ENCODE data around the gene PRR22.

PRR22 gene

DNA sequence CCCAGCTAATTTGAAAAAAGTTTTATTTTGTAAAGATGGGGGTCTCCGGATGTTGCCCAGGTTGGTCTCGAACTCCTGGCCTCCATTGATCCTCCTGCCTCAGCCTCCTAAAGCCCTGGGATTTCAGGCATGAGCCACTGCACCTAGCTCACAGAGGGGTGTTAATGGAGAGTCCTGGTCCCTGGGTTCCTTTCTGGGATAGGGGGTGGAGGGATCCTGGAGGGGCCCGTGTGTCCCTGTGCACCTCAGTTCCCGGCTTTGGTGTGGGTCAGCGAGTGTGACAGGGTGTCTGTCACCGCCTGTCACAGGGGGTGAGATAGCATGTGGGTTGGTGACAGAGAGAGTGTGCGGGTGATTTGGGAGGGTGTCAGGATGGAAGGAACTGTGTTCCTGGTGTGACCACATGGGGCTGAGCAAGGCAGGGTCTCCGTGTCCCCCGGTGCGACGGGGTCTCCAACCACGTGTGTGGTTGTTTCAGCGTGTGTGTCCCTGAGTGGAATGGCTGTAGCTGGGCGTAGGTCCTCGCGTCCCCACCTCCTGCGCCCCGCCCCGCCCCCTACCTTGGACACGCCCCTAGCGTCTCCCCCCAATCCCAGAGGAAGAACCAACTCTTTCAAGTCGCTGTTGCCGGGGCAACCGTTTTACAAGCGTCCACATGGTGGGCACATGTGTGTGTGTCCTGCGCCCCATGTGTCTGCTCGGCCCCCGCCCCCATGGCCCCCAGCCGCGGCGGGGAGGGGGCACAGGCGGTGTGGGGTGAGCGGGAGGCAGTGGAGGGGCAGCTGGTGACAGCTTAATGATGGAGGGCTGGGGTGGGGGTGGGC, 17.5 kb upstream of the PRR22 start:
- no peak overlapping the region for H3K4me3 ChIP-seq (ENCODE audit: low read depth in 1 of 2, low read length in 1 of 2)
- no peaks in the 10 kb centered on the region for H3K36me3 ChIP-seq
- H3K9me3 ChIP-seq: no peaks in the 10 kb centered on the region
- H3K4me1 ChIP-seq (ENCODE audit: control insufficient read depth in 1 of 2, insufficient read depth in 1 of 2, low read depth in 1 of 2, low read length in 1 of 2): peaks cover 15 to 20% of the 10 kb centered on the region in 2 experiments
- H3K27ac ChIP-seq: no peak overlapping the region
- H3K27me3 ChIP-seq: peaks cover 92% of the 10 kb centered on the region
- TF ChIP-seq, protein P1, sequence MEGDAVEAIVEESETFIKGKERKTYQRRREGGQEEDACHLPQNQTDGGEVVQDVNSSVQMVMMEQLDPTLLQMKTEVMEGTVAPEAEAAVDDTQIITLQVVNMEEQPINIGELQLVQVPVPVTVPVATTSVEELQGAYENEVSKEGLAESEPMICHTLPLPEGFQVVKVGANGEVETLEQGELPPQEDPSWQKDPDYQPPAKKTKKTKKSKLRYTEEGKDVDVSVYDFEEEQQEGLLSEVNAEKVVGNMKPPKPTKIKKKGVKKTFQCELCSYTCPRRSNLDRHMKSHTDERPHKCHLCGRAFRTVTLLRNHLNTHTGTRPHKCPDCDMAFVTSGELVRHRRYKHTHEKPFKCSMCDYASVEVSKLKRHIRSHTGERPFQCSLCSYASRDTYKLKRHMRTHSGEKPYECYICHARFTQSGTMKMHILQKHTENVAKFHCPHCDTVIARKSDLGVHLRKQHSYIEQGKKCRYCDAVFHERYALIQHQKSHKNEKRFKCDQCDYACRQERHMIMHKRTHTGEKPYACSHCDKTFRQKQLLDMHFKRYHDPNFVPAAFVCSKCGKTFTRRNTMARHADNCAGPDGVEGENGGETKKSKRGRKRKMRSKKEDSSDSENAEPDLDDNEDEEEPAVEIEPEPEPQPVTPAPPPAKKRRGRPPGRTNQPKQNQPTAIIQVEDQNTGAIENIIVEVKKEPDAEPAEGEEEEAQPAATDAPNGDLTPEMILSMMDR (IDR thresholded peaks at IDR 0.05): no peak

DNA sequence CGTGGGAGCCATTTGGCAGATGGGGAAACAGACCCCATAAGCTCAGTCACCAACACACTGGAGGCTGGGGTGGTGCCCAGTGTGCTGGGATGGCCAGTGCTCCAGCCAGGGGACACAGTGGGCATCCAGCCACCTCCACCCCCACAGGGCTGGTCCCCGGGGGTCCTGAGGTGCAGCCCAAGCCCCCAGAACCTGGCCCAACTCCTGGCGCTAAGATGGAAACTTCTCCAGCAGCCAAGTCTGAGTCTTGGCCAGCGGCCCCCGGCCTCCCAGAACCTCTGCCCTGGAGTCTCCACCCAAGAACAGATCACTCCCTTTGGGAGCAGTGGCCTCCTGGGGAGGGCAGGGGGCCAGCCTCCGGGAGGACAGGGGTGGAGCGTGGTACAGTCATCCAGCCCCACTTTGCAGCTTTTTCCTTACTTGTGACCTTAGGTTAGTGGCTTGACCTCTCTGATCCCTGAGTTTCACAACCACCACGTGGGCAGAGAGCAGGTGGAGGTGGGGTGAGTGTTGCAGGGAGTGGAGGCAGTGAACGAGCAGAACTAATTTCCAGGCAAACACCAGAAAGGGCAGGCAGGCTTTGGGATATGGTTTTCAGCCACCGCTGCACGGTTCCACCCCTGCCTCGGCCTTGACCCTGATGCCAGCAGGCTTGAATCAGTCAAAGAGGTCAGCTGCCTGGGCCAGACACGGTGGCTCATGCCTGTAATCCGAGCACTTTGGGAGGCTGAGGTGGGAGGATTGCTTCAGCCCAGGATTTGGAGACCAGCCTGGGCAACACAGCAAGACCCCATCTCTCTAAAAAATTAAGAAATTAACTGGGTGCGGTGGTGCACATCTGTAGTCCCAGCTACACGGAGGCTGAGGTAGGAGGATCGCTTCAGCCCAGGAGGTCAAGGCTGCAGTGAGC, 16.1 kb upstream of the PRR22 start:
- peaks cover 15 to 17% of the 10 kb centered on the region in 2 experiments for H3K4me1 ChIP-seq (ENCODE audit: control insufficient read depth in 1 of 2, insufficient read depth in 1 of 2, low read depth in 1 of 2, low read length in 1 of 2)
- H3K36me3 ChIP-seq: no peaks in the 10 kb centered on the region
- no peak overlapping the region for H3K4me3 ChIP-seq (ENCODE audit: low read depth in 1 of 2, low read length in 1 of 2)
- H3K27ac ChIP-seq: no peak overlapping the region
- no peaks in the 10 kb centered on the region for H3K9me3 ChIP-seq
- TF ChIP-seq, protein P1 (IDR thresholded peaks at IDR 0.05): no peak
- H3K27me3 ChIP-seq: peaks cover 78% of the 10 kb centered on the region

DNA sequence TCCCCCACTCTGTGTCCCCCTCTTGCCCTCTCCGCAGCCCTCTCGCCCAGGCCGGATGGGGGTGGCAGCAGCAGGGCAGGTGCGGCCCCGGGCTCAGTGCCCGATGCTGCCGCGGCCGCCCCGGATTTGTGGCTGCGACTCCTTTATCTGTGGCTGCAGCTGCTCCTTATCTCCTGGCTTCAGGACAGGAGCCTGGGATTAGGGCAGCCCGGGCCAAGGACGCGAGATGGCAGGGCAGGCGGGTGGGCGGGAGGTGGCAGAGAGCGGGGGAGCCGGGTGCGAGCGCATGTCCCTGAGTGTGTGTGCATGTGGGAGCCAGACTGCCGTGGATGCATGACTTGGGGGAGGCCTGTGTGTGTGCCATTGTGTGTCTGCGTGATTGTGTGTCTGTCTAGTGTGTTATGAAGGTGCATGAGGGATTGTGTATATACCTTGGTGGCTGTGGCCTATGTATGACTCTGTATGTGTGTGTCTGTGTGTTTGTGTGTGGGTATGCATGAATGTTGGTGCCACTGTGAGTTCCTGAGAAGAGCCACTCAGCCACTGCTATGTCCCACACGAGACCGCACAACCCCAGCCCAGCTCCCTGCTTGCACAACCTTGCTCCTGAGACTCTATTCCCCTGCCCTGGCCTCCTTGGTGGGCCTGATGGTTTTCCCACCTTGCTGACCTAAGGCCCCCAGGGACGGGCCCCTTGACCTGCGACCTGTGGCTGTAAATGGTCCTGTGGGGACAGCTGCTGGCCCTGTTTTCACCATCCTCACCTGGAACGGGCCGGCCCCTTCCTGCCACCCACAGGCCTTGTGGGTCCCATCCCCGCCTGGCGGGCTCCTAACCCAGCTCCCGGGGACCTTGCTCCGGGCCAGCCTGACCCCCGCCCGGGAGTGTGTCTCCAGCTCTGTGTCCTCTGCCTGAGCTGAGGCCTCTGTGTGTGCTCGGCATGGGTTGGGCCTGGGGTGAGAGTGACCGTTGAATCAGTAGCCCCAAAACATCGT, 15.0 kb upstream of the PRR22 start:
- H3K4me1 ChIP-seq (ENCODE audit: control insufficient read depth in 1 of 2, insufficient read depth in 1 of 2, low read depth in 1 of 2, low read length in 1 of 2): peaks cover 13% of the 10 kb centered on the region in 2 experiments
- TF ChIP-seq, protein P1 (IDR thresholded peaks at IDR 0.05): no peak
- no peak overlapping the region for H3K27ac ChIP-seq
- H3K36me3 ChIP-seq: no peaks in the 10 kb centered on the region
- H3K4me3 ChIP-seq (ENCODE audit: low read depth in 1 of 2, low read length in 1 of 2): no peak overlapping the region
- H3K27me3 ChIP-seq: peaks cover 70% of the 10 kb centered on the region
- H3K9me3 ChIP-seq: no peaks in the 10 kb centered on the region

DNA sequence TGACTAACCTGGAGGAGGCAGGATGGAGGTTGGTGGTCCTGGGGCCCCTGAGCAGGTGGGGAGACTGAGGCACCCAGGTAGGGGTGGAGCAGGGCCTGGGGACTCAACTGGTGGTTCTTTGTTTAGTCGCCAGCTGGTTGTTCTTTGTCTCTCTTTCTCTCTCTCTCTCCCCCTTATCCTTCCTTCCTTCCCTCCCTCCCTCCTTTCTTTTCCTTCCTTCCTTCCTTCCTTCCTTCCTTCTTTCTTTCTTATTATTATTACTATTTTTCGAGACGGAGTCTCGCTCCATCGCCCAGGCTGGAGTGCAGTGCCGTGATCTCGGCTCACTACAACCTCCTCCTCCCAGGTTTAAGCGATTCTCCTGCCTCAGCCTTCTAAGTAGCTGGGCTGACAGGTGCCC, 13.7 kb upstream of the PRR22 start:
- Histone ChIP-seq H3K4me3 (ENCODE audit: low read depth in 1 of 2, low read length in 1 of 2) (no peak overlapping the region), H3K36me3 (no peaks in the 10 kb centered on the region), H3K4me1 (ENCODE audit: control insufficient read depth in 1 of 2, insufficient read depth in 1 of 2, low read depth in 1 of 2, low read length in 1 of 2) (peaks cover 0 to 8% of the 10 kb centered on the region in 2 experiments), H3K27ac (no peak overlapping the region), H3K27me3 (peaks cover 57% of the 10 kb centered on the region), H3K9me3 (no peaks in the 10 kb centered on the region)
- TF ChIP-seq, protein P1 (IDR thresholded peaks at IDR 0.05): no peak
